CD14-positive monocyte (primary cell): ENCODE data around the gene DLL3. TPM values are rescaled to one million over a fixed set of nuclear protein-coding genes. Genes with fewer than 3 reads are reported as not detected.

Experiments
- DNase-seq, 3 donors: peaks; one replicate each; pipeline ENCODE4 v3.0.0-alpha.2; 2011 to 2022
- H2AFZ ChIP-seq: 2 replicates; pipeline ENCODE4 v1.6.0; 2012; ENCODE audit warnings: mild to moderate bottlenecking, low read depth, low read length, inconsistent platforms; ENCODE audit not compliant: insufficient read depth, poor library complexity, severe bottlenecking
- H3K27ac ChIP-seq, 2 donors: 1 replicate in 1 of 2; 2 replicates in 1 of 2; pipeline ENCODE4 v1.5.1; 2012 to 2013; ENCODE audit warnings: low read length in 2 of 2, control low read depth in 1 of 2, inconsistent platforms in 1 of 2, low read depth in 1 of 2, mild to moderate bottlenecking in 1 of 2
- H3K27me3 ChIP-seq, 2 donors: one replicate each; pipeline versions ENCODE4 v1.6.0 to v1.6.1; 2011 to 2013; ENCODE audit warnings: low read length in 2 of 2; ENCODE audit not compliant: control insufficient read depth in 2 of 2, insufficient read depth in 2 of 2
- H3K36me3 ChIP-seq, 2 donors: replicated peaks in 1 of 2; 1 replicate in 1 of 2; 2 replicates in 1 of 2; pipeline versions ENCODE4 v1.5.1 to v1.6.1; 2012 to 2013; ENCODE audit warnings: low read length in 2 of 2, control low read depth in 1 of 2, inconsistent platforms in 1 of 2, mild to moderate bottlenecking in 1 of 2; ENCODE audit not compliant: insufficient read depth in 2 of 2, control insufficient read depth in 1 of 2
- H3K4me1 ChIP-seq, 2 donors: 1 replicate in 1 of 2; 2 replicates in 1 of 2; pipeline versions ENCODE4 v1.5.1 to v1.6.1; 2012 to 2013; ENCODE audit warnings: low read length in 2 of 2, control low read depth in 1 of 2, inconsistent platforms in 1 of 2, mild to moderate bottlenecking in 1 of 2, moderate library complexity in 1 of 2; ENCODE audit not compliant: insufficient read depth in 2 of 2, control insufficient read depth in 1 of 2
- H3K4me2 ChIP-seq: replicated peaks from 2 replicates; pipeline ENCODE3; 2012; ENCODE audit warnings: low read length, moderate library complexity, mild to moderate bottlenecking; ENCODE audit not compliant: poor library complexity, severe bottlenecking; ENCODE audit errors: extremely low read depth
- H3K4me3 ChIP-seq, 3 experiments: fragments of 200-600 bp in 1 of 3; sonication (generic) in 1 of 3; replicated peaks in 1 of 3; 1 replicate in 2 of 3; 2 replicates in 1 of 3; pipeline ENCODE4 v1.5.1; 2011 to 2013; ENCODE audit warnings: low read length in 3 of 3, mild to moderate bottlenecking in 3 of 3, control low read depth in 2 of 3, low read depth in 2 of 3, inconsistent platforms in 1 of 3, moderate library complexity in 1 of 3
- H3K79me2 ChIP-seq: 2 replicates; pipeline ENCODE4 v1.6.0; 2012; ENCODE audit warnings: mild to moderate bottlenecking, control low read depth, inconsistent platforms, low read length, moderate library complexity; ENCODE audit not compliant: insufficient read depth
- H3K9ac ChIP-seq: 2 replicates; pipeline ENCODE4 v1.6.0; 2017; ENCODE audit warnings: low read length, mild to moderate bottlenecking; ENCODE audit not compliant: insufficient read depth, poor library complexity, severe bottlenecking
- H3K9me3 ChIP-seq, 2 donors: replicated peaks in 1 of 2; 1 replicate in 1 of 2; 2 replicates in 1 of 2; pipeline versions ENCODE4 v1.5.1 to v1.6.1; 2012 to 2013; ENCODE audit warnings: low read length in 2 of 2, control low read depth in 1 of 2; ENCODE audit not compliant: control insufficient read depth in 1 of 2, insufficient read depth in 1 of 2
- H4K20me1 ChIP-seq: 2 replicates; pipeline ENCODE4 v1.6.0; 2012; ENCODE audit warnings: mild to moderate bottlenecking, low read length, control low read depth, moderate library complexity; ENCODE audit not compliant: insufficient read depth
- H3K27ac Mint-ChIP-seq, 7 donors: one replicate each; pipeline ENCODE4 v1.8.0; 2020; ENCODE audit warnings: mild to moderate bottlenecking in 7 of 7, mixed read lengths in 7 of 7, moderate library complexity in 6 of 7, inconsistent platforms in 2 of 7
- H3K27me3 Mint-ChIP-seq, 3 donors: one replicate each; pipeline ENCODE4 v1.8.0; 2021 to 2022; ENCODE audit warnings: low read depth in 3 of 3, mild to moderate bottlenecking in 3 of 3, mixed read lengths in 3 of 3, moderate library complexity in 3 of 3, inconsistent platforms in 1 of 3
- H3K36me3 Mint-ChIP-seq, 2 donors: one replicate each; pipeline ENCODE4 v1.8.0; 2020; ENCODE audit warnings: mixed read lengths in 2 of 2, inconsistent platforms in 1 of 2, mild to moderate bottlenecking in 1 of 2
- H3K4me1 Mint-ChIP-seq: one replicate; pipeline ENCODE4 v1.8.0; 2020; ENCODE audit warnings: mild to moderate bottlenecking, mixed read lengths
- H3K4me3 Mint-ChIP-seq, 2 donors: one replicate each; pipeline ENCODE4 v1.8.0; 2020; ENCODE audit warnings: mild to moderate bottlenecking in 2 of 2, mixed read lengths in 2 of 2, moderate library complexity in 1 of 2
- H3K9me3 Mint-ChIP-seq, 7 donors: one replicate each; pipeline ENCODE4 v1.8.0; 2020 to 2022; ENCODE audit warnings: mixed read lengths in 7 of 7, mild to moderate bottlenecking in 6 of 7, moderate library complexity in 6 of 7, inconsistent platforms in 2 of 7
- CTCF ChIP-seq: fragments of 200-600 bp; IDR thresholded peaks from one replicate; pipeline ENCODE4 v1.8.0; 2022; ENCODE audit warnings: antibody characterized with exemption, mild to moderate bottlenecking
- WGBS: methylation state at CpG from one replicate; pipeline ENCODE4 v1.1.5; 2013; ENCODE audit warnings: missing lambda C conversion rate; ENCODE audit not compliant: insufficient coverage; 5-methylcytosine and 5-hydroxymethylcytosine counted together
- intact Hi-C, 2 donors: fragments of 100-400 bp; cut with micrococcal nuclease; formaldehyde crosslinking; loops; one replicate each; pipeline versions ENCODE4 v1.15.0 to v1.15.1; 2023
- polyA plus RNA-seq, 3 donors: library from polyadenylated mRNA; depleted of rRNA in 1 of 3; unstranded in 2 of 3; stranded (reverse) in 1 of 3; fragments of 300-500 nt in 2 of 3; fragments of >200 nt in 1 of 3; fragmentation: Illumina TruSeq in 2 of 3; gene quantifications; 1 replicate in 2 of 3; 2 replicates in 1 of 3; pipeline ENCODE4 v1.2.3, GENCODE V29; 2012 to 2021

The DLL3 gene
- polyA plus RNA-seq, 3 donors = not detected

GRCh38 chr19:39525205-39525604 is 26.5 kb downstream of the DLL3 start:
- Histone ChIP-seq H3K4me2 (no peak overlapping the region), H2AFZ (no peak overlapping the region), H3K27me3 (no peaks in the 10 kb centered on the region), H3K27ac (no peak overlapping the region), H3K4me1 (peaks cover 0 to 9% of the 10 kb centered on the region in 2 donors), H3K9me3 (no peaks in the 10 kb centered on the region), H3K79me2 (no peaks in the 10 kb centered on the region), H3K36me3 (no peaks in the 10 kb centered on the region), H3K4me3 (no peak overlapping the region), H3K9ac (no peak overlapping the region), H4K20me1 (no peaks in the 10 kb centered on the region)
- peaks cover 3 to 6% of the 10 kb centered on the region in 2 donors for H3K36me3 Mint-ChIP-seq
- peaks cover 0 to 2% (median 0%) of the 10 kb centered on the region in 7 donors for H3K9me3 Mint-ChIP-seq
- H3K4me1 Mint-ChIP-seq = peaks cover 7% of the 10 kb centered on the region
- DNase-seq = no peak
- intact Hi-C loops = no loop called here
- TF ChIP-seq CTCF = no peak
- H3K4me3 Mint-ChIP-seq = no peak overlapping the region
- peaks cover 0 to 5% (median 3%) of the 10 kb centered on the region in 3 donors for H3K27me3 Mint-ChIP-seq
- WGBS = no CpG with 5 or more reads among the region's 3 CpGs
- peak overlapping the region in 3 of 7 donors; percentile 34 to 56 (median 45) for H3K27ac Mint-ChIP-seq

GRCh38 chr19:39531834-39532232 is 33.1 kb downstream of the DLL3 start:
- Histone ChIP-seq H3K4me2 (peak overlapping the region; percentile 87), H3K4me1 (peaks cover 8 to 11% of the 10 kb centered on the region in 2 donors), H3K36me3 (no peaks in the 10 kb centered on the region), H3K27ac (peak overlapping the region; percentile 41 to 84), H3K79me2 (peaks cover 15% of the 10 kb centered on the region), H3K27me3 (no peaks in the 10 kb centered on the region), H3K9ac (peak overlapping the region; percentile 83), H3K9me3 (no peaks in the 10 kb centered on the region), H2AFZ (peak overlapping the region; percentile 97), H3K4me3 (peak overlapping the region; percentile 68 to 92 (median 77)), H4K20me1 (no peaks in the 10 kb centered on the region)
- Mint-ChIP-seq H3K36me3 (peaks cover 2 to 6% of the 10 kb centered on the region in 2 donors), H3K9me3 (peaks cover 0 to 2% (median 0%) of the 10 kb centered on the region in 7 donors), H3K4me3 (peak overlapping the region; percentile 93 to 95), H3K27me3 (peaks cover 0 to 2% (median 0%) of the 10 kb centered on the region in 3 donors), H3K27ac (peak overlapping the region; percentile 60 to 92 (median 83)), H3K4me1 (peaks cover 11% of the 10 kb centered on the region)
- TF ChIP-seq CTCF = no peak
- 60% methylated on average over 9 of the region's 14 CpGs for WGBS
- DNase-seq = no peak
- intact Hi-C loops = loop anchor here (5.0 to 10.0 kb wide), 7 partner anchors 50 to 190 kb away; partner anchors contain the start of genes MED29 (in 2 of the 2), PAF1 (in 2 of the 2), RPS16 (in 1 of the 2) and SAMD4B (in 1 of the 2)
